Left cardiac atrium (tissue), 4 donors: Measurements from ENCODE around the gene PDE6A. TPM values are rescaled to one million over a fixed set of nuclear protein-coding genes. Genes with fewer than 3 reads are reported as not detected.

Experiments
- ATAC-seq, 2 donors: fragments of 200-7000 bp; cut with Tn5 transposase; one replicate each; pipeline ENCODE4 v1.9.1; 2020; ENCODE audit warnings: mild to moderate bottlenecking in 2 of 2, moderate library complexity in 2 of 2
- DNase-seq: peaks from one replicate; pipeline ENCODE4 v3.0.0-alpha.2; 2020
- intact Hi-C, 2 donors: fragments of 100-400 bp; cut with DNase I; formaldehyde crosslinking; loops; one replicate each; pipeline versions ENCODE4 v1.14.1 to v1.15.1; 2022 to 2023
- total RNA-seq, 2 donors: library from RNA; stranded (reverse); fragmentation: NEBNext Ultra II Directional; extraction: Animal tissue kit (Norgen Biotek cat#: 25700); gene quantifications; one replicate each; pipeline ENCODE4 v1.2.1, GENCODE V29; 2021
- donor health status: DM: no; HTN: yes; CAD: no.
- donor health status: DM: no; HTN: yes; CAD: no; lungs with severe emphysema.
- donor health status: DM: yes; HTN: yes; CAD: no.
- donor health status: Dilated cardiomyopathy.

Gene PDE6A
- total RNA-seq, 2 donors from 2014 or later, result 0.16 TPM; not detected in 1

- intact Hi-C loops, result loop anchor here in 1 of 2 donors (5.0 kb wide), 1 partner anchor 215 kb away; no protein-coding TSS in a partner anchor
Observed at GRCh38 chr5:149852641-149853330, 91.8 kb downstream of the PDE6A start.

GRCh38 chr5:149851211-149851610 lies 93.4 kb downstream of the PDE6A start:
- intact Hi-C loops, result loop anchor here in 1 of 2 donors (5.0 kb wide), 1 partner anchor 214 kb away; no protein-coding TSS in a partner anchor
- ATAC-seq (no peak), DNase-seq (no peak)

More at GRCh38 chr5:149852641-149853330, 91.8 kb downstream of the PDE6A start:
- DNase-seq (peak; percentile 80), ATAC-seq (peak; percentile 63 to 65)

DNA sequence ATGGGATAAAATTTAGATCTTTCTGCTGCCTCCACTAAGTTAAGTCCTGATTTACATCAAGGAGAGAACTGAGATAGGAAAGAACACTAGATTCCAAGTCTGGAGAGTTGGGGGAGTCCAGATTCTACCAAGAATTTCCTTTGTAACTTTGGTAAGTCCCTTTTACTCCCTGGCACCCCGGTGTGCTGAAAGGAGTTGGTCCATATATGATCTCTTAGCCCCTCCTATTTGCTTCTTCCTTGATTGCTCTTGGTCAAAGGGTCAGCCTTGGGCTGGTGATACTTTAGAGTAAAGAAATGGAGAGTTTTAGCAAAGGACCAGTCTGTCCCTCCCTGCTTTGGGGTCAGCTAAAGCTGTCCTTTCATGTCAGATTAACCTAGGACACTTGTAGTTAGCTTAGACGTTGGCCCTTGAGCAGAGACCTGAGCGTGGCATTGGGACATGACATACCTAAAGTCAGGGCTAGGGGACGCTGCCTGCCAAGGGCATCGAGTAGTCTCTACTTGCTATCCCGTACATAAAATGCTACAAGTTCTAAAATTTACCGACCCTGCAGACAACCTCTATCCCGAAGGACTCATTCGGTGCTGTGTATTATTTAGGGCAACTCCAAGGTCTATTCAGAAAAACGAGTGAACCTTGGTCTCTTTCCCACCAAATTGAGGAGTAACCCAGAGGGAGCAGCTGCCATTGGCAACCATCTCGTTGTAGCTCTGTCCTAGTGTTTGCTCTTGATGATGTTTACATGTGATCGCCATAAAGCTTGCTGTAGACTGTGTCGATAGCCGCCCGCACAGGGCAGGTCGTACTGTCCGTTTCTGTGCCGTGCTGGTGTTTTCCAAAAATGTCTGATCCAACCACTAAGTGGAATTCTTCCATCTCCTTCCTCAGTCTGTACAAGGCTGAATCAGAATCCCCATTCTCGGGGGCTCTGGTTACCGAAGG lies 94.4 kb downstream of the PDE6A start:
- no peak for ATAC-seq
- intact Hi-C loops, result loop anchor here in 1 of 2 donors (5.0 kb wide), 1 partner anchor 213 kb away; no protein-coding TSS in a partner anchor
- no peak for DNase-seq

GRCh38 chr5:149849280-149849965 lies 95.2 kb downstream of the PDE6A start:
- intact Hi-C loops, result no loop called here
- DNase-seq (no peak), ATAC-seq (no peak)

GRCh38 chr5:149847611-149848010 lies 97.0 kb downstream of the PDE6A start:
- intact Hi-C loops, result no loop called here
- DNase-seq, result no peak

DNA sequence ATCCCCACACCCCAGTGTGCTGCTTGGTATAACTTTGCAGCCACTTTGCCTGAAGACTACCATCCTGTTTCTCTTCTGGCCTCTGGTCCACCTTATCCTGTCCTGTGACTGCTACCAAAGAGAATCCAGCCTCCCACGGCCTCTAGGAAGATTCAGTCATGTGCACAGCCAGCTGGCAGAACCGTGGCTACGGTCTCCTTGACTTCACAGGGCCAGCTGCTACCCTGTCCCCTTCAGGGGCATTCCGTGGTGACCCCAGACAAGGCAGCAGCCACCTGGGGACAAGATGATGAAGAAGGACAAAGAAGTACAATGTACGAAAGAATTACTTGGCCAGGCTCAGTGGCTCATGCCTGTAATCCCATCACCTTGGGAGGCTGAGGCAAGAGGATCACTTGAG lies 98.6 kb downstream of the PDE6A start:
- intact Hi-C loops, result no loop called here
- DNase-seq (no peak), ATAC-seq (no peak)

More at GRCh38 chr5:149847611-149848010, 97.0 kb downstream of the PDE6A start:
- no peak for ATAC-seq

DNA sequence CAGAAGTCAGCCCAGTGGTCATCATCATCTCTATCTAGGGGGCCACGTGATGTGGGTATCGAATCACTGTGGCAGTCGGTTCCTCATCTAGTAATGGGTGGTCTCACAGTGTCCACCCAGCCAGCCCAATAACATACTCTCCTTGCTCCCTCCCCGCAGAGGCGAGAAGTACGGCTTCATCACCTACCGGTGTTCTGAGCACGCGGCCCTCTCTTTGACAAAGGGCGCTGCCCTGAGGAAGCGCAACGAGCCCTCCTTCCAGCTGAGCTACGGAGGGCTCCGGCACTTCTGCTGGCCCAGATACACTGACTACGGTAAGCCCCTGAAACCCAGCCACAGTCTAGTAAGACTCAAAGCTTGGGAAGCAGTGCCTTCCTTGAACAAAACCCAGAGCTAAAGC lies 99.0 kb downstream of the PDE6A start:
- no peak for ATAC-seq
- intact Hi-C loops, result no loop called here
- DNase-seq, result no peak

GRCh38 chr5:149841851-149842793 lies 102.5 kb downstream of the PDE6A start:
- intact Hi-C loops, result no loop called here
- DNase-seq (no peak), ATAC-seq (no peak)

DNA sequence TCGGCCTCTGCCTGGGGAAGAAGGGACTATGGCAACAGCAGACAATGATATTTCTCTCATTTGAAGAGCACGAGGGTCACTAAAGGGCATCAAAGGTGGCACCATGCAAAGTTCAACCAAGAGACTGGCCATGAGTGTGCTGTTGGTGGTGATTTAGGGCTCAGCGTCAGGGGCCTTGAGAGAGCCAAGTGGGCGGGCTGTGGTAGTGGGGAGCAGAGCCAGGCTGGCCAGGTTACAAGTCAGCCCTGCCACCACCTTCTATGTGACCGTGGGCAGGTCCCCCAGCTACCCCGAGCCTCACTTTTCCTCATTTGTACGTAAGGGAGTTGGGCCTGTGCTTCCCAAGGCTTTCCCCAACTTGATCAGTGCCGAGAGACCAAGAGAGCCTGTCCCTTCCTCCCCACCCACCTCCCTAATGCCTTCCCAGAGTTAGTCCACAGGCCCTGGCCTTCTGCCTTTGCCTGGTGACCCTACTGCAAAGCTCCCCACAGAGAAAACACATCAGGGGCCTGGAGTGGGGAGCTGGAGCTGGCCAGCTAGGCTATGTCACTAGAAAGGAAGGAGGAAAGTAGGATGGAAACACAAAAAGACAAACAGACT lies 104.3 kb downstream of the PDE6A start:
- DNase-seq (no peak), ATAC-seq (no peak)
- intact Hi-C loops, result no loop called here

DNA sequence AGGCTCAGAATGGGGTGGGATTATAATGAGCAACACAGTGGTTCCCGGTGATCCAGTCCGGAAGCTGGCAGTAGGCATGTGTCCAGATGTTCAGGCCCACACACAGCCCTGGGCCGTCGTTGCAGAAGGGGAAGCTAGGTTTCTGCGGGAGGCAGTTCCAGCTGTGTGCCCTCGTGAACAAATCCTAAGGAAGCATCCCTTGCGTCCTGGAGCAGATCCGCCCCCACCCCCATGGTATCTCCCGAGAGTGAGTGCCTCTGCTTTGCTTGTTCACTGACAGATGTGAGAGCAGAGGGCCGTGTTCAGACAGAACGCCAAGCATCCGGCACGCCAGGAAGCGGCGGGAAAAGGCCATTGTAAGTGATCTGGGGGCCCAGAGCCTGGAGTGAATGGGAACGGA lies 104.8 kb downstream of the PDE6A start:
- ATAC-seq (peak; percentile 21 to 25), DNase-seq (peak; percentile 41)
- intact Hi-C loops, result no loop called here

DNA sequence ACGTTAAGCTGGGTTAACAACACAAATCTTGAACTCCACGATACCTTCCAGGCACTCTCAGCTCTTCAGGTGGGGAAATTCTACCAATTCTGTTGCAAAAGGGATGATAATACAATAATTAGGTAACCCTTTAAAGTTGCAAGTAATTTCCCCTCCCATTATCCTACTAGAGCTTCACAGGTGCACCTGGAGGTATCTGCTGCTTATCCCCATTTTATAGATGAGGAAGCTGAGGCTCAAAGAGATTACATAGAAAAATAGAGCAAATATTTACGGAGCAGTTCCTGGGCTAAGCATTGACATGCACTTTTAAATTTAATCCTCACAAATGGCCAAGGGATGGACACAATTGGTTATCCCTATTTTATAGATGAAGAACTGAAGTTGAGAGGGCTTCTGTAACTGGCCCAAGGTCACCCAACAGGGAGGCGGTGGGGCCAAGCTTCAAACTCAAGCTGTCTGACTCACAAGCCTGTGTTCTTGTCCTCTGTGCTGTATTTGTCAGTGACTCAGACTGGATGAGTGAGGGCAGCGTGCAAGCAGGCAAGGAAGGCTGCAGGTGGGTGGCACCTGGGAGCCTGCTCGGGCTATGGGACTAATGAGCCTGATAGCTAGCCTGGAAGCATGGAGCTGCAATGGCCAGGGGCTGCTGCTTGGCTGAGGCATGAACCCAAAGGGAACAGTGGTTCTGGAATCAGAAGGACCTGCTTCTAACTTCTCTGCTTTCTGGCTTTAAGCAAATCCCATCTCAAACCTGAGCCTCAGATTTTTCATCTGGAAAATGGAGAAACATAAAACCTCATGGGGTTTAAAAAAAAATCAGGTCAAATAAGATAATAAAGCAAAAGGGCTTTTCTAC lies 105.5 kb downstream of the PDE6A start:
- no peak for DNase-seq
- intact Hi-C loops, result no loop called here
- peak in 1 of 2 donors; percentile 50 for ATAC-seq

DNA sequence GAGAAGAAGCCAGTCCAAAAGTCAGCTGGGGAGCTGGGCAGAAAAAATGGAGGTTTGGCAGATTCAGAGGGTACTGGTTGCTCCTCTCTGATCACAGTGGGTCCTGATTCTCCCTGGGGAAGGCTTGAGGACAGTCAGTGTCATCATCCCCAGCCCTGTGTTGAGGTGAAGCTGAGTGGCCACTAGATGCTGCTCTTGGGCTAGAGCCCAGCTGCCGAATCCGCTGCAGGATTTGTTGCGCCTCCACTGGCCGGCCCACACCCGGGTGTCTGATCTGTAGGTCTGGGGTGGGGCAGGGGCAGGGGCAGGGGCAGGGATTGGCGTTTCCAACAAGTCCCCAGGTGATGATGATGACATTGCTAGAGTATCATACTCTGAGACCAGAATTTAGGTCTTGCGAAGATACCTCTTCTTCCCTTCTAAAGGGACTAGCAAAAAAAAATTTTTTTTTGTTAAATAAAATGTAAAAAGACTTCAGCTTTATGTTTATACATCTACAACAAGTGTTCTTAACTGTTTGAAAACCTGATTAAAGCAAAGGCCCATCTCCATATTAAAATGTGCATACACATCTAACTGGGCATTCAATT lies 106.8 kb downstream of the PDE6A start:
- DNase-seq (peak; percentile 61), ATAC-seq (peak; percentile 60)
- intact Hi-C loops, result no loop called here

- intact Hi-C loops, result no loop called here
- DNase-seq (no peak), ATAC-seq (no peak)
Observed at GRCh38 chr5:149836451-149837139, 108.0 kb downstream of the PDE6A start.

DNA sequence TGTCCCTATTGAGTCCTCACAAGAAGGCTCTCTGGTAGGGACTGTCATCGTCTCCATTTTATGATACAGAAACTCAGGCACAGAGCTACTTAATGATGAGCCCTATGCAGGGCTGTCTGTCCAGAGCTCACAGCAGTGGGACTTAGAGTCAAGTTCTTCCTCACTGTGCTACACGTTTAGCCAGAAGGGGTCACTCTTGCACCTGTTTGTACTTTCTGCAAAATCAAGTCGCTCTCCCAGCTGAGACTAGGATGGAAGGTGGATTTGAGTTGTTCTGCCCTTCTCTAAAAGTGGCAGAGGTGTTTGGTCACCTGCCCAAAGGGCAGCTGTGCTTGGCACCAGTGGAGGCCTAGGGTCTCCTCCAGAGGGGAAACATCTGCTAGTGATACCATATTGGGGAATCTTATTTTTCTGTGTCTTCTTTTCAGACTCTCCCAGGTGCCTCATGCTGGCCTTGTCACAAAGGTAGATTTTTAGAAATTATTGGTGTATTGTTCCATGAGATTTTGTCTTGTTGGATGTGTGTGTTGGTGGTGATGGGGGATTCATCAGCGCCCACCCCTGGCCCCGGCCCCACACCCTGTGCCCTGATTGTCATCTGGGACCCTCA lies 110.2 kb downstream of the PDE6A start:
- intact Hi-C loops, result loop anchor here (2.0 to 5.0 kb wide), 2 partner anchors 128 to 156 kb away; partner anchors contain the start of gene SLC26A2 (in 1 of the 2)

DNA sequence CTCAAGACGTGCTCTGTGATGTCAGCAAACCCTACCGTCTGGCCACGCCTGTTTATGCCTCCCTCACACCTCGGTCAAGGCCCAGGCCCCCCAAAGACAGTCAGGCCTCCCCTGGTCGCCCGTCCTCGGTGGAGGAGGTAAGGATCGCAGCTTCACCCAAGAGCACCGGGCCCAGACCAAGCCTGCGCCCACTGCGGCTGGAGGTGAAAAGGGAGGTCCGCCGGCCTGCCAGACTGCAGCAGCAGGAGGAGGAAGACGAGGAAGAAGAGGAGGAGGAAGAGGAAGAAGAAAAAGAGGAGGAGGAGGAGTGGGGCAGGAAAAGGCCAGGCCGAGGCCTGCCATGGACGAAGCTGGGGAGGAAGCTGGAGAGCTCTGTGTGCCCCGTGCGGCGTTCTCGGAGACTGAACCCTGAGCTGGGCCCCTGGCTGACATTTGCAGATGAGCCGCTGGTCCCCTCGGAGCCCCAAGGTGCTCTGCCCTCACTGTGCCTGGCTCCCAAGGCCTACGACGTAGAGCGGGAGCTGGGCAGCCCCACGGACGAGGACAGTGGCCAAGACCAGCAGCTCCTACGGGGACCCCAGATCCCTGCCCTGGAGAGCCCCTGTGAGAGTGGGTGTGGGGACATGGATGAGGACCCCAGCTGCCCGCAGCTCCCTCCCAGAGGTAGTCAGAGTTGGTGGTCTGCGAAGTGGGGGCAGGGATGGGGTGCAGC lies 111.3 kb downstream of the PDE6A start:
- ATAC-seq, result no peak
- intact Hi-C loops, result loop anchor here in 1 of 2 donors (5.0 kb wide), 1 partner anchor 129 kb away; the partner anchor contains the start of gene SLC26A2
- DNase-seq, result no peak

More for the DNA sequence above, 110.2 kb downstream of the PDE6A start:
- peak; percentile 25 to 33 for ATAC-seq
- DNase-seq, result no peak
